HCT116 (cell line): ENCODE data around the gene BLCAP. TPM values are rescaled to one million over a fixed set of nuclear protein-coding genes. Genes with fewer than 3 reads are reported as not detected.

Experiments used
- EZH2 ChIP-seq: fragments of 200-600 bp; sonication (generic); IDR thresholded peaks from 2 replicates; pipeline ENCODE4 v1.6.1; 2017; ENCODE audit warnings: antibody characterized with exemption, mixed run types
- RAD21 ChIP-seq: IDR thresholded peaks from 2 replicates; pipeline ENCODE4 v1.6.1; 2012; ENCODE audit warnings: low read depth, mild to moderate bottlenecking
- ZBTB33 ChIP-seq: IDR thresholded peaks from 2 replicates; pipeline ENCODE4 v1.6.1; 2011; ENCODE audit warnings: mild to moderate bottlenecking, low read length, moderate library complexity; ENCODE audit not compliant: insufficient replicate concordance; ENCODE audit errors: extremely low read depth
- ZNF274 ChIP-seq: fragments of 200-500 bp; sonication (Bioruptor generic); IDR thresholded peaks from 2 replicates; pipeline ENCODE4 v1.6.1; 2014; ENCODE audit warnings: mild to moderate bottlenecking, low read depth, low read length, inconsistent platforms
- total RNA-seq: library from RNA; stranded (reverse); gene quantifications from one replicate; pipeline ENCODE4 v1.2.1, GENCODE V29; 2021; ENCODE audit not compliant: unreplicated experiment
- TF ChIP-seq, protein P1 (sequence below): IDR thresholded peaks from 2 replicates; pipeline ENCODE4 v1.6.1; 2012; ENCODE audit warnings: low read depth

BLCAP gene
- total RNA-seq, 1 experiment from 2014 or later, result 27.5 TPM

DNA sequence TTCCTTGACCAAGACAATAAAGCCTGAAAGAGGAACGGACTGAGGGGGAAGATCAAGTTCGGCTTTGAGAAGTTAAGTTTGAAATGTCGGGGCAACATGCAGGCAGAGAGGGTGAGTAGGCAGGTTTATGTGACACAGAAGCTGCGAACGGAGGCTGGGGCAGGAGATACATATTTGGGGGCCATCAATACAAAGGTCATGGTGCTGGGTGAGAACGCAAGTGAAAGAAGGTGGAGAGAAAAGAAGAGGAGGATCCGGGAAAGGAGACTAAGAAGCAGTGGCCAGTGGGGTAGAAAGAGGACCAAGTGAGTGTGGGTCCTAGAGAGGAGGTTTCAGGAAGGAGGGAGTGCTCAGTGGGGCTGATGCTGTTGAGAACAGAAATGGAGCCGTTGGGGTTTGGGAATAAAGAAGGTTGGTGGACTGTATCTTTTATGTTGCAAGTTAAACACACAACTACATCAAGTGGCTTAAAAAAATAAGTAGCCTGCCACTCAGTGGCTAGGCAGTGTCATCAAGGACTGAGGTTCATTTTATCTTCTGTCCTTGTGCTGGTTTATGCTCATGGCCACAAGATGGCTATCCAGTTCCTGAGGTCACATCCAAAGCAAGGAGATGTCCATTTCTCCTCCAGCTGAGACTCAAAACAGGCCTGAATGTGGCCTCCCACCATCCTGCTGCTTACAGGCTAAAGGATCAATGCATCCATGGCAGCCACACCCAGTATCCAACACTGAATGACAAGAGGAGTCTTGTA, 1.7 kb upstream of the BLCAP start (continued):
- TF ChIP-seq, protein P1, sequence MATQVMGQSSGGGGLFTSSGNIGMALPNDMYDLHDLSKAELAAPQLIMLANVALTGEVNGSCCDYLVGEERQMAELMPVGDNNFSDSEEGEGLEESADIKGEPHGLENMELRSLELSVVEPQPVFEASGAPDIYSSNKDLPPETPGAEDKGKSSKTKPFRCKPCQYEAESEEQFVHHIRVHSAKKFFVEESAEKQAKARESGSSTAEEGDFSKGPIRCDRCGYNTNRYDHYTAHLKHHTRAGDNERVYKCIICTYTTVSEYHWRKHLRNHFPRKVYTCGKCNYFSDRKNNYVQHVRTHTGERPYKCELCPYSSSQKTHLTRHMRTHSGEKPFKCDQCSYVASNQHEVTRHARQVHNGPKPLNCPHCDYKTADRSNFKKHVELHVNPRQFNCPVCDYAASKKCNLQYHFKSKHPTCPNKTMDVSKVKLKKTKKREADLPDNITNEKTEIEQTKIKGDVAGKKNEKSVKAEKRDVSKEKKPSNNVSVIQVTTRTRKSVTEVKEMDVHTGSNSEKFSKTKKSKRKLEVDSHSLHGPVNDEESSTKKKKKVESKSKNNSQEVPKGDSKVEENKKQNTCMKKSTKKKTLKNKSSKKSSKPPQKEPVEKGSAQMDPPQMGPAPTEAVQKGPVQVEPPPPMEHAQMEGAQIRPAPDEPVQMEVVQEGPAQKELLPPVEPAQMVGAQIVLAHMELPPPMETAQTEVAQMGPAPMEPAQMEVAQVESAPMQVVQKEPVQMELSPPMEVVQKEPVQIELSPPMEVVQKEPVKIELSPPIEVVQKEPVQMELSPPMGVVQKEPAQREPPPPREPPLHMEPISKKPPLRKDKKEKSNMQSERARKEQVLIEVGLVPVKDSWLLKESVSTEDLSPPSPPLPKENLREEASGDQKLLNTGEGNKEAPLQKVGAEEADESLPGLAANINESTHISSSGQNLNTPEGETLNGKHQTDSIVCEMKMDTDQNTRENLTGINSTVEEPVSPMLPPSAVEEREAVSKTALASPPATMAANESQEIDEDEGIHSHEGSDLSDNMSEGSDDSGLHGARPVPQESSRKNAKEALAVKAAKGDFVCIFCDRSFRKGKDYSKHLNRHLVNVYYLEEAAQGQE, result no peak
- TF ChIP-seq EZH2 (no peak), ZBTB33 (no peak), RAD21 (peak; percentile 31; the same call in 1 of the 2 replicates), ZNF274 (no peak)
